ENCODE measurements around the gene ASH1L.

- no peak for TF ChIP-seq CTCF (IDR thresholded peaks at IDR 0.05)
- TF ChIP-seq POLR2A (IDR thresholded peaks at IDR 0.05), result no peak
Measured at GRCh38 chr1:155548706-155549105, 13.9 kb downstream of the ASH1L start.

All from Peyer's patch (tissue), 4 donors.